Lung (tissue), 12 donors: ENCODE results near the gene DHRSX. TPM values are rescaled to one million over a fixed set of nuclear protein-coding genes. Genes with fewer than 3 reads are reported as not detected.
"Not testable (repeated sequence)": the region's sequence is repeated elsewhere in the genome, so short reads cannot be mapped to it uniquely, and the experiment has no call there.

Experiments used
- ATAC-seq: fragments of 200-7000 bp; cut with Tn5 transposase; one replicate; pipeline ENCODE4 v1.9.1; 2020; ENCODE audit warnings: moderate number of reproducible peaks; ENCODE audit not compliant: insufficient read depth, low FRiP score
- DNase-seq, 3 donors: peaks; one replicate each; pipeline ENCODE4 v3.0.0-alpha.2; 2013 to 2017
- H3K27ac ChIP-seq, 2 donors: one replicate each; pipeline ENCODE4 v1.5.1; 2013; ENCODE audit warnings: mild to moderate bottlenecking in 2 of 2, moderate library complexity in 2 of 2, control low read depth in 1 of 2, inconsistent platforms in 1 of 2, low read depth in 1 of 2, low read length in 1 of 2
- H3K27me3 ChIP-seq, 3 donors: one replicate each; pipeline ENCODE4 v1.5.1; 2013; ENCODE audit warnings: low read length in 2 of 3; ENCODE audit not compliant: control insufficient read depth in 3 of 3, insufficient read depth in 3 of 3
- H3K36me3 ChIP-seq, 4 donors: one replicate each; pipeline ENCODE4 v1.5.1; 2013; ENCODE audit warnings: low read length in 4 of 4, mild to moderate bottlenecking in 1 of 4, moderate library complexity in 1 of 4; ENCODE audit not compliant: control insufficient read depth in 4 of 4, insufficient read depth in 4 of 4
- H3K4me1 ChIP-seq, 5 donors: one replicate each; pipeline ENCODE4 v1.5.1; 2013; ENCODE audit warnings: low read length in 5 of 5, mild to moderate bottlenecking in 2 of 5, moderate library complexity in 1 of 5; ENCODE audit not compliant: control insufficient read depth in 5 of 5, insufficient read depth in 5 of 5
- H3K4me3 ChIP-seq: one replicate; pipeline ENCODE4 v1.5.1; 2013; ENCODE audit warnings: mild to moderate bottlenecking, control low read depth, moderate library complexity
- H3K9ac ChIP-seq, 2 donors: one replicate each; pipeline ENCODE4 v1.5.1; 2013; ENCODE audit warnings: low read length in 2 of 2, control low read depth in 1 of 2; ENCODE audit not compliant: insufficient read depth in 1 of 2
- H3K9me3 ChIP-seq, 4 donors: one replicate each; pipeline ENCODE4 v1.5.1; 2013; ENCODE audit warnings: low read length in 3 of 4, mild to moderate bottlenecking in 1 of 4, moderate library complexity in 1 of 4; ENCODE audit not compliant: control insufficient read depth in 4 of 4, insufficient read depth in 3 of 4
- CTCF ChIP-seq: IDR thresholded peaks from 2 replicates; pipeline ENCODE4 v1.5.1; 2012; ENCODE audit warnings: mild to moderate bottlenecking; ENCODE audit errors: control extremely low read depth, extremely low read depth
- WGBS, 2 donors: extraction: QIAGEN DNeasy Blood & Tissue Kit; methylation state at CpG; one replicate each; pipeline ENCODE4 v1.1.7; 2013; 5-methylcytosine and 5-hydroxymethylcytosine counted together
- polyA plus RNA-seq, 2 donors: library from polyadenylated mRNA; stranded (reverse); fragments of 200-250 nt; gene quantifications; one replicate each; pipeline ENCODE4 v1.2.1, GENCODE V29; 2013
- total RNA-seq, 2 donors: library from RNA; depleted of rRNA in 1 of 2; stranded (reverse); fragments of >200 nt in 1 of 2; gene quantifications; one replicate each; pipeline ENCODE4 v1.2.1, GENCODE V29; 2014 to 2021
- donor health status: control.
- donor health status: control.
- donor health status: Bipolar disorder and iron deficiency.
- donor health status: healthy.
- donor health status: DM: yes; HTN: yes; CAD: no.

Gene DHRSX
- total and polyA plus RNA-seq, 4 donors: 7.0 to 26.3 (median 18.9) TPM

DNA sequence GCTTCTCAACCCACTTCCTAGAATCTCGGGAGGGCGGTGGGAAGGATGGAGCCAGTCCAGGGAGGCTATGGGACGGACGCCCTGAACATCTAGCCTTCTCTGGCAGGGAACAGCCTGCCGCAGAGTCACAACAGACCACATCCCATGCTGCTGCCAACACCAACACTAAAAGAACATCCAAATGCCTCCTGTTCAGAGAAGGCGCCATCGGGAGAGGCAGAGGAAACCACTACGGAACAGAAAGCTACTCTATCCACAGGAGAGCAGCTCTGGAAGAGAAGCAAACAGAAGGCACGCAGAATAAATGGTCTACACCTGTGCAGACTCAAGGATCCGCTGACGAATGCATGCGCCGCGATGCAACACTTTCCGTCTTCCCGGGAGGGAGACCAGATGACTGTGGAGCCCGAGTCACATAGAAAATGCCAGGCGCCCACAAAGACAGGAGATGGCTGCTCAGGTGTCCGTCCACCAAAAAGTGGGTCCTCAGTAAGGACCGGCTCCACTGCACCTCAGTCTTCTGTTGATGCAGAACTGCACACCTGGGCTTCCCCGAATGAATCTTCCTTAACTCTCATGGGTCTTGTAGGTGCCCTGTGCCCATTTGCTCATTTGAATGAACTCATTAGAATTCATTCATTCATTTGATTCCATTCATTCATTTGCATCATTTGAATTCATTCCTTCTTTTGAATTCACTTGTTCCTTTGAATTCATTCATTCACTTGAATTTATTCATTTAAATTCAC lies 217.5 kb downstream of the DHRSX start:
- Histone ChIP-seq H3K9me3 (peaks cover 0 to 1% (median 0%) of the 10 kb centered on the region in 4 donors), H3K4me1 (peaks cover 0 to 3% (median 0%) of the 10 kb centered on the region in 5 donors), H3K36me3 (peaks cover 0 to 6% (median 1%) of the 10 kb centered on the region in 4 donors), H3K4me3 (no peak overlapping the region), H3K27me3 (no peaks in the 10 kb centered on the region), H3K27ac (no peak overlapping the region), H3K9ac (no peak overlapping the region)
- WGBS, 2 donors: 91 to 94% methylated on average over 21 of the region's 21 CpGs
- no peak for TF ChIP-seq CTCF
- DNase-seq (no peak), ATAC-seq (no peak)

DNA sequence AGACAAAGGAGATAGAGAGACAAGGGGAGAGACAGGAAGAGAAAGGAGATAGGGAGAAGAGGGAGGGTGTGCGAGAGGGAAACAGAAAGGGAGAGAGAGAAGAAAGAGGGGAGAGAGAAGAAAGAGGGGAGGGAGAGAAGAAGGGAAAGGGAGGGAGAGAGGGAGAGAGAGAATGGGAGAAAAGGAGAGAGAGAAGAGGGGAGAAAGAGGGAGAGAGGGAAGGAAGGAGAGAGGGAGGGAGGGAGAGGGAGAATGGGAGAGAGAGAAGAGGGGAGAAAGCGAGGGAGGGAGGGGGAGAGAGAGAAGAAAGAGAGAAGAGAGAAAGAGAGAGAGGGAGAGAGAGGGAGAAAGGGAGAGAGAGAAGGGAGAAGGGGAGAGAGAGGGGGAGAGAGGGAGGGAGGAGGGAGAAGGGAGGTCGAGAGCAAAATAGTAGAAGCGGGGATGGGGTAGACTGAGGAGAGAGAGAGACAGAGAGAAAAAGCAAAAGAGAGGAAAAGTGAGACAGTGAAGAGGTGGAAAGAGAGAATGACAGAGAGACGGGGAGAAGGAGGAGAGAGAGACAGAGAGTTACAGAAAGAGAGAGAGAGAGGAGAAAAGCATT lies 218.2 kb downstream of the DHRSX start:
- 89 to 90% methylated on average over 4 to 5 of the region's 5 CpGs for WGBS, 2 donors
- H3K27me3 ChIP-seq: no peaks in the 10 kb centered on the region
- TF ChIP-seq CTCF: no peak
- H3K27ac ChIP-seq: no peak overlapping the region
- DNase-seq: no peak
- no peak for ATAC-seq
- H3K9me3 ChIP-seq: peaks cover 0 to 1% (median 0%) of the 10 kb centered on the region in 4 donors
- peaks cover 0 to 3% (median 0%) of the 10 kb centered on the region in 5 donors for H3K4me1 ChIP-seq
- H3K4me3 ChIP-seq: no peak overlapping the region
- H3K36me3 ChIP-seq: peaks cover 0 to 6% (median 1%) of the 10 kb centered on the region in 4 donors
- no peak overlapping the region for H3K9ac ChIP-seq

GRCh38 chrX:2272337-2272736 lies 228.4 kb downstream of the DHRSX start:
- Histone ChIP-seq H3K9me3 (peaks cover 0 to 2% (median 0%) of the 10 kb centered on the region in 4 donors), H3K9ac (no peak overlapping the region), H3K4me1 (peaks cover 0 to 2% (median 0%) of the 10 kb centered on the region in 5 donors), H3K4me3 (no peak overlapping the region), H3K27ac (no peak overlapping the region), H3K36me3 (peaks cover 0 to 5% (median 0%) of the 10 kb centered on the region in 4 donors), H3K27me3 (no peaks in the 10 kb centered on the region)
- 68 to 71% methylated on average over 5 of the region's 5 CpGs for WGBS, 2 donors
- DNase-seq (no peak), ATAC-seq (no peak)
- TF ChIP-seq CTCF: no peak

DNA sequence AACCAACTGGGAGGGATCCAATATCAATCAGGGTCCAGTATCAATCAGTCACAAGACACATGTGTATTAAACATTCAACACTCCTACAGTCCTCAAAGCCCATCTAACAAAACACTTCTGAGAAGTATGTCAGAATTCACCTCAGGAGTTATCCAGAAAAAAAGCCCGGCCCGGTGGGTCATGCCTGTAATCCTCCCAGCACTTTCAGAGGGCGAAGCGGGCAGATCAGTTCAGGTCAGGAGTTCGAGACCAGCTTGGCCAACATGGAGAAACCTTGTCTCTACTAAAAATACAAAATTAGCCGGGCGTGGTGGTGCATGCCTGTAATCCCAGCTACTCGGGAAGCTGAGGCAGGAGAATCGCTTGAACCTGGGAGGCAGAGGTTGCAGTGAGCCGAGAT lies 229.2 kb downstream of the DHRSX start:
- H3K27me3 ChIP-seq, H3K36me3 ChIP-seq, H3K4me1 ChIP-seq, ATAC-seq, H3K9ac ChIP-seq, H3K27ac ChIP-seq, H3K9me3 ChIP-seq, H3K4me3 ChIP-seq, DNase-seq: not testable (repeated sequence)
- 96 to 97% methylated on average over 10 of the region's 10 CpGs for WGBS, 2 donors

GRCh38 chrX:2270783-2271182 lies 230.0 kb downstream of the DHRSX start:
- WGBS, 2 donors: 95 to 96% methylated on average over 4 of the region's 4 CpGs
- H3K27me3 ChIP-seq, H3K4me3 ChIP-seq, H3K4me1 ChIP-seq, DNase-seq, H3K36me3 ChIP-seq, ATAC-seq, H3K9me3 ChIP-seq, H3K9ac ChIP-seq, H3K27ac ChIP-seq: not testable (repeated sequence)
